Kidney capillary endothelial cell (primary cell): ENCODE measurements around the gene SPECC1L.

Experiments used
- DNase-seq: peaks from one replicate; pipeline ENCODE4 v3.0.0-alpha.2; 2018; ENCODE audit warnings: low spot score

Gene SPECC1L

GRCh38 chr22:24359452-24360120, 89.0 kb downstream of the SPECC1L start:
- DNase-seq, result no peak

DNA sequence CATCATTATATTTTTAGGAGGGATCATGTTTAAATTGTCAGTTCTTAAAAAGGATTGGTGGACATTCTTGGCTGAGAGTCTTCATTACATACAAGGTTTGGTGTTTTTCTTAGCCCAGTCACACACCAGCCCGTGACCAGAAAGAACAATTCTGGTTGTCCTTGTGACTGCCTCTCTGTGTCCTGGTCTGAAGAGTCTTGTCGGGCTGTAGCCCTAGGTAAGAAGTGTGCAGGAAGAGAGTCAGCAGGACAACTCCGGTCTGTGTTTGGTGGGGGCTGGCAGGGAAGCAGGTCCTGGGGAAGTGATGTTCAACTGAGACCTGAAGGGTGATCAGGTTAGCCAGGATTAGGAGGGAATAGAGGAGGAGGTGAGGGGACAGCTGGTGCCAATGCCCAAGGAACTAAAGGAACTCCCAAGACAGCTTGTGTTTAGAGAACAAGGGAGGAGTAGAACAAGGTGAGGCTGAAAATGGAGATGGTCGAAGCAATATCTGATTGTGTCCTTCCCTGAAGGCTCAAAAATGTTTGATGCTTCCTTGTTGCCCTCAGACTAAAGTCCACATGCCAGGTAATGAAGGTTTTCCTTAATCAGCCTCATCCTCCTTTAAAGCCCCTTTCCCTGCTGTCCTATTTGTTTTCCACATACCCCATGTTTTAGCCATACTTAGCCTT, 91.5 kb downstream of the SPECC1L start:
- no peak for DNase-seq

DNA sequence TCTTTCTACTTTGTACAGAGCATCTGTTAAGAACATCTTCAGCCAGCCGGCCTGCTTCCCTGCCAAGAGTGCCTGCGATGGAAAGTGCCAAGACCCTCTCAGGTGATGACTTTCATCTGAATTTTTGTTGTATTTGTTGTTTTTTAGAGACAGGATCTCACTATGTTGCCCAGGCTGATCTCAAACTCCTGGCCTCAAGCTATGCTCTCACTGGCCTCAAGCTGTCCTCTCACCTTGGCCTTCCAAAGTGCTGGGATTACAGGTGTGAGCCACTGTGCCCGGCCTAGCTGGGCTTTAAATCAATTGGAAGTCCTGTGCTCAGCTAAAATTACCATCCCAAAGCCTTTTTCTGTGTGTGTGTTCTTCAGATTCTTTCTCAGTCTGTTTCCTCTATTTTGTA, 92.6 kb downstream of the SPECC1L start:
- DNase-seq, result no peak

- no peak for DNase-seq
Measured at GRCh38 chr22:24366701-24367100, 96.1 kb downstream of the SPECC1L start.

DNA sequence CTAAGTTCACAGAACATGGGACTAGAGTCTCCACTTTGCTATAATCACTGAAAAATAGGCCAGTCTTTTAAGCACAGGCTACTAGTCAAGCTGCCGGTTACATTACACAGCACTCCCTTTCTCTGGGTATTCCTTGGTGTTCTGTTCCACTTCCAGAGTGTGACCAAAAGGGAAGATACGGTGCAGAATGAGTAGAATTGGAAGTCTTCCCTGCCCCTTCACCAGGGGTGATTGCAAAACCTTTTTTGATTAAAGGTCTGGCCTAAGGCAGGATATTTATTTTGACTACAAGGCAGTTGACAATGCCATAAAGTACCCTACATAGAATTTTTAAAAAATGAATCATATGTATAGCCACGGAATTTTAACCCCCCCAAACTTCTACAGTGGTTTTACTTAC, 97.2 kb downstream of the SPECC1L start:
- DNase-seq, result no peak

GRCh38 chr22:24370401-24370800, 99.8 kb downstream of the SPECC1L start:
- no peak for DNase-seq

GRCh38 chr22:24376002-24376401, 105.4 kb downstream of the SPECC1L start:
- DNase-seq, result no peak

DNA sequence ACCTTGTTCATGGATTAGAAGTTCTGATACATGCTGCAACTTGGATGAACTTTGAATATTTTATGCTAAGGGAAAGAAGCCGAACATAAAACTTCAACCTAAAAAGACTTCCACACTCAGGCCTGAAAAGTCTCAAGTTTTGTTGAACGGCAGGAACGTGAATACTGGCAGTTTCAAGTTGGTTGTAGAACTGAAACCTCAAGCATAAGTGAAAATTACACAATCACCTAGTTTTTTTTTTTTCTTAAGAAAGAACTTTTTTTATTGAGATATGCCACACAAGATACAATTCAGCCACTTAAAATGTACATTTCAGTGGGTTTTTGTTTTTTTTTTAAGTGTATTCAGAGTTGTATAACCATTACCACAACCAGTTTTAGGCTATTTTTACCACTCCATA, 106.0 kb downstream of the SPECC1L start:
- DNase-seq, result no peak

GRCh38 chr22:24379536-24379935, 108.9 kb downstream of the SPECC1L start:
- peak; percentile 56 for DNase-seq

- DNase-seq, result no peak
Measured at GRCh38 chr22:24380220-24380904, 109.7 kb downstream of the SPECC1L start.

DNA sequence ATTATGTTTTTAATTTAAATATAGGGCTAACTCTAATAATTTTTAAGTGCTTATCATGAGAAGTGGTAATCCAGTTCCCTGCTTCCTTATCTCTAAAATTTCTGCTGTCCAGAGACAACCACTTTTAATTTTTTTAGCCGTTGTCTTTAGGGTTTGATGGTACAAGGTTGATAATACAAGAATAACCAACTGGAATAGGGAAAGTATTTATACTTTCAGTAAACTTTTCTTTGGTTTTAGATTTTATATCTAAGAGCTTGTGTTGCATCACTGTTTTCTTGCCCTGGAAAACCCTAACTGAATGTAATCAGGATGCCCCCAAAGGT, 110.2 kb downstream of the SPECC1L start:
- no peak for DNase-seq

DNA sequence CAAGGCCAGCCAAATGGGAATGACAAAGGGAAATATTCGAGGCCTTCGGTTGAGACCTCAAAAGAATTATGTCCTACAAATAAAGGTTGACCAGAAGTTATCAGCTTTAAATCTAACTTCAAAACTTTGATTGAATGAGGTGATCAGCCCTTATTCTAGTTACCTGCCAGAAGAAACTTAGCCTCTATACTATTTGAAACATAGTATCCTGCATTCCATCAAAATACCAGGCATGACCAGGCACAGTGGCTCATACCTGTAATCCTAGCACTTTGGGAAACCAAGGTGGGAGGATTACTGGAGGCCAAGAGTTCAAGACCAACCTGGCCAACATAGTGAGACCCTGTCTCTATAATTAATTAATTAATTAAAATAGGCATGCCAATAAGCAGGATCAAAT, 112.4 kb downstream of the SPECC1L start:
- no peak for DNase-seq

GRCh38 chr22:24384131-24384530, 113.5 kb downstream of the SPECC1L start:
- DNase-seq, result no peak

GRCh38 chr22:24386937-24387471, 116.4 kb downstream of the SPECC1L start:
- no peak for DNase-seq

DNA sequence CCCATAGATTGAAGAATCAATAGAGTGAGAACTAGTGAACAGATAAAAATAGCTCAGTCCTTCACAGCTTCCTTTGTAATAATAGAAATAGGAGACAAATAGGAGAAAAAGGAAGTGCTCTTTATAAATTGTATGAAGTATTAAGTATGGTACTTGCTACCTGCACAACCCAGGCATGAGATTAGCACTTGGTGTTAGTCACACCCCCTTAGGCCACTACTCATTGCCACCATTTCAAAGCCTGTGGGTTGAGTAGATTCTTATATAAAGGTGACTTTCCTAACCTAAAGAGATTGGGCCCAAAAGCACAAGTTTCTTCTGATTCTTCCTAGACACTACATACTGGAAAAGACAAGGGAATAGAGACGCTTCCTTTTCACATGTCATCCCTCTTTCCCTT, 119.0 kb downstream of the SPECC1L start:
- DNase-seq, result no peak

DNA sequence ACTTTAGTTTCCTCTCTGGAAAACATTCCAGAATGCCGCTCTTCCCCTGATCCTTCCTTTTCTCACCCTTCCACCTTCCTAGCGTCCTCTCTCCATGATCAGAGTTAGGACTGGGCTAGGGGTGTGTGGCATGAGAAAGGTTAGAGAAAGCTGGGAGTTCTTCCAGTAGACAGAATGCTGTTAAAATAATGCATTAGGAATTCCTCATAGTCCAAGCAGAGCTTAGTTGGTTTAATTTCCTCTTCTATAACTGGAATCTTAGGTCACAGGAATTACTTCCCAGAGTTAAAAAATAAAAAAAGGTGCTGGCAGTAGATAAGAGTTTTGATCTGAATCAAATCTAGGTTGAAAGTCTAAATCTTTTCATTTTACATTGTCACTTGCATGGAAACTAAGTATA, 119.5 kb downstream of the SPECC1L start:
- DNase-seq, result no peak

DNA sequence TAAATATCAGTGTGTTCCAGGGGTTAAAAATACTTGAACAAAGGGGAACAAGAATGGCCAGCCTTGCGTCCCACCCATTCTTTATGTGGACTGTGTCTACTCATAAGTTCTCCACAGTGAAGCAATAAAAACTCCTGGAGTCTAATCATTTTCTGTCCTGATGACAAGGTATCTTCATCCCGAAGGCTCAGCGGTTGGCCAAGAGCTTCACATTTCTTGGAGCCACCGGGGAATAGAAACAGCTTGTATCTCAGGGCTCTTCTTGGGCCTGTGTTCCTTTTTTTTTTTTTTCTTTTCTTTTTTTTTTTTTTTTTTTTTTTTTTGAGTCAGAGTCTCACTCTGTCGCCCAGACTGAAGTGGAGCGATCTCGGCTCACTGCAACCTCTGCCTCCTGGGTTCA, 119.9 kb downstream of the SPECC1L start:
- no peak for DNase-seq

DNA sequence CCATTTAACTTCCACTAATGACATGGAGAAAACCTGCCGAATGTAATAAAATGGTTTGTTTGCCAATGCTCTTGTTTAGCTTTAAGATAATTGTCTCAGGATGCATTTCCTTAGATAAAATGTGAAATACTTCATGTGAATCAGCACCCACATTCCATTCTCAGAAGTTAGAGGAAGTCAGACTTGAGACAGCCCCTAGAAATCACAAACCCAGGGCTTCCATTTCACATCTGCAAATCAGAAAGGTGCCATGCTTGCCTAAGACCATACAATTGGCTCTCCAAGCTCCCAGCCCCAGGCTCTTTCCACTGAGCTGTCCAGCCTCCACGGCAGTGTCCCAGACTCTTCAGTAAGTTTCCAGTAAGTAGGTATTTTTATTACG, 121.2 kb downstream of the SPECC1L start:
- DNase-seq, result peak; percentile 58

GRCh38 chr22:24392218-24392931, 121.7 kb downstream of the SPECC1L start:
- no peak for DNase-seq

DNA sequence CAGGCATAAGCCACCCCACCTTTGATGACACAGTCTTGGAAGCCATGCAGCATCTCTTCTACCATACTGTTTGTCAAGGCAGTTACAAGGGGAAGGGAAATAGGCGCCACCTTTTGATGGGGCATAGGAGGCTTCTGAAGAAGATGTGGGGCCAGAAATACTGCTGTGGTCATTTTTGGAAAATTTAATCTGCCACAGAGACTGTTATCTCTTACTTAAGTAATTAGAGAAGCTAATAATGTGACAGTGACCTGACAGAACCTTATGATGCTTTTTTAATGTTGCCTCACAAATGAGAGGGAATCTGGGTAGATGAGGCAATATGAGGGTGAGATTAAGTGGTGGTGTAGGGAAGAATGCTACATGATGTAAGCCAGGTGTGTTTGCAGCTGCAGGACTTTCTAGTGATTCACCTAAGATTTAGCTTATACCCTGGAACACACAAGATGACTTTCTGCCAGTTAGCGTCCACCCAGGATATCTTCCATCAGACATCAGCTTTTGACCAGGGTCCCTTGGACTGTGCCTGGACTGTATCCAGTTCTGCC, 122.5 kb downstream of the SPECC1L start:
- no peak for DNase-seq

DNA sequence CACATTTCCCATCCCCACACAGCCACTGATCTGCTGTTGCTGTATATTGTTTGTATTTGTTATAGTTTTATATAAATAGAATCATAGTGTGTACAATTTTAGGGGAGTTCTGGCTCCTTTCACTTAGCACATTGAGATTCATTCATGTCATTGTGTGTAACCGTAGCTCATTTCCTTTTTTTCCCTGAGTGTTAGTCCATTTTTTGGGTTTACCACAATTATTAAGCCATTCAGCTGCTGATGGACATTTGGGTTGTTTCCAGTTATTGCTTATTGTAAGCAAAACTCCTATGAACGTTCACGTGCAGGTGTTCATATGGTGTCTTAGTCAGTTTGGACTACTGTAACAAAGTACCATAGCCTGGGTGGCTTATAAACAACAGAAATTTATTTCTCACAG, 123.2 kb downstream of the SPECC1L start:
- no peak for DNase-seq

DNA sequence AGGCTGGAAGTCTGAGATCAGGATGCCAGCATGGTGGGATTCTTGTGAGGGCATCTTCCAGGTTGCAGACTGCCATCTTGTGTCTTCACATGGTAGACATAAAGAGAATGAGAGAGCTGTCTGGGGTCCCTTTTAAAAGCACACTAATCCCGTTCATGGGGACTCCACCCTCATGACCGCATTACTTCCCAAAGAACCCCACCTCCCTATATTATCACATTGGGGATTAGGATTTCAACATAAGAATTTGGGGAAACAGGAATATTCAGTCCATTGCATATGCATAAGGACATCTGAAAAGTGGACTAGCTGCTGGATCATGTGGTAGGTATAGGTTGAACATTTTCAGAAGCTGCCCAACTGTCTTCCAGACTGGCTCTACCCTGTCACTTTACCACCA, 123.6 kb downstream of the SPECC1L start:
- DNase-seq, result no peak
